ENCODE results near the gene DOCK2.

DNA sequence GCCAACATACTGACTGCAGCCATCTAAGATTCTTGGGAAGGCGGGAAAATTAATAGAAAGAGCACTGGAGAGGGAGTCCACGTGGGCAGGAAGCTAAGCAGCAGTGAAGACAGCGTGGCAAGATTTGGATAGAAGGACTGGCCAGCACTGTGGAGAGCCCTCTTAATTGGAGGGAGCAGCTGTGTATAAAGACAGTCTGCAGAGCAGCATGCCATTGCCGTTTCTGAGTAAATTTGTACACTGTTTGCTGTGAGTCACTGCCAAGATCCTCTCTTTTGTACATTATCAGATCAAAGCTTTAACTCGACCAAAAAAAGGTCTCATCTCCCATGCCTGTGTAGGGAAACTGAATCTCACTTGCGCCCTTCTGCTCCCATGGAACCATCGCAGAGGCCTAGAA lies 297.9 kb downstream of the DOCK2 start:
- TF ChIP-seq, protein P1, sequence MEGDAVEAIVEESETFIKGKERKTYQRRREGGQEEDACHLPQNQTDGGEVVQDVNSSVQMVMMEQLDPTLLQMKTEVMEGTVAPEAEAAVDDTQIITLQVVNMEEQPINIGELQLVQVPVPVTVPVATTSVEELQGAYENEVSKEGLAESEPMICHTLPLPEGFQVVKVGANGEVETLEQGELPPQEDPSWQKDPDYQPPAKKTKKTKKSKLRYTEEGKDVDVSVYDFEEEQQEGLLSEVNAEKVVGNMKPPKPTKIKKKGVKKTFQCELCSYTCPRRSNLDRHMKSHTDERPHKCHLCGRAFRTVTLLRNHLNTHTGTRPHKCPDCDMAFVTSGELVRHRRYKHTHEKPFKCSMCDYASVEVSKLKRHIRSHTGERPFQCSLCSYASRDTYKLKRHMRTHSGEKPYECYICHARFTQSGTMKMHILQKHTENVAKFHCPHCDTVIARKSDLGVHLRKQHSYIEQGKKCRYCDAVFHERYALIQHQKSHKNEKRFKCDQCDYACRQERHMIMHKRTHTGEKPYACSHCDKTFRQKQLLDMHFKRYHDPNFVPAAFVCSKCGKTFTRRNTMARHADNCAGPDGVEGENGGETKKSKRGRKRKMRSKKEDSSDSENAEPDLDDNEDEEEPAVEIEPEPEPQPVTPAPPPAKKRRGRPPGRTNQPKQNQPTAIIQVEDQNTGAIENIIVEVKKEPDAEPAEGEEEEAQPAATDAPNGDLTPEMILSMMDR (IDR thresholded peaks at IDR 0.05 in 4 of 5, conservative IDR thresholded peaks at IDR 0.05 in 1 of 5) = no peak
- no peak for TF ChIP-seq POLR2A (IDR thresholded peaks at IDR 0.05)
